Activated naive CD4-positive, alpha-beta T cell treated with anti-CD3 and anti-CD28 coated beads for 36 hours (primary cell): ENCODE measurements around the gene HIPK4. TPM values are rescaled to one million over a fixed set of nuclear protein-coding genes. Genes with fewer than 3 reads are reported as not detected.
"Not testable (repeated sequence)": the region's sequence is repeated elsewhere in the genome, so short reads cannot be mapped to it uniquely, and the experiment has no call there.

ENCODE experiments used
- CTCF ChIA-PET: fragments of 350-600 bp; sonication (Branson Sonifier 250); formaldehyde crosslinking; loops from one replicate; lab custom pipeline; 2021; ENCODE audit warnings: antibody characterized with exemption; lab: Charles Lee
- DNase-seq: peaks from one replicate; pipeline ENCODE4 v3.0.0-alpha.2; 2020
- H3K27ac Mint-ChIP-seq: one replicate; pipeline ENCODE4 v1.8.0; 2021; ENCODE audit warnings: mild to moderate bottlenecking, mixed read lengths
- H3K27me3 Mint-ChIP-seq: one replicate; pipeline ENCODE4 v1.8.0; 2021; ENCODE audit warnings: low read depth, mixed read lengths
- H3K36me3 Mint-ChIP-seq: one replicate; pipeline ENCODE4 v1.8.0; 2021; ENCODE audit warnings: low read depth, mixed read lengths
- H3K4me1 Mint-ChIP-seq: one replicate; pipeline ENCODE4 v1.8.0; 2021; ENCODE audit warnings: low read depth, mixed read lengths
- H3K4me3 Mint-ChIP-seq: one replicate; pipeline ENCODE4 v1.8.0; 2021; ENCODE audit warnings: mild to moderate bottlenecking, moderate library complexity, mixed read lengths
- H3K9me3 Mint-ChIP-seq: one replicate; pipeline ENCODE4 v1.8.0; 2021; ENCODE audit warnings: mixed read lengths
- intact Hi-C: fragments of 100-400 bp; cut with micrococcal nuclease; formaldehyde crosslinking; loops from one replicate; pipeline ENCODE4 v1.15.1; 2023
- total RNA-seq, 2 experiments: library from RNA; stranded (reverse); gene quantifications; one replicate each; pipeline ENCODE4 v1.2.3, GENCODE V29; 2021

The HIPK4 gene
- total RNA-seq, 2 experiments from 2014 or later = not detected

DNA sequence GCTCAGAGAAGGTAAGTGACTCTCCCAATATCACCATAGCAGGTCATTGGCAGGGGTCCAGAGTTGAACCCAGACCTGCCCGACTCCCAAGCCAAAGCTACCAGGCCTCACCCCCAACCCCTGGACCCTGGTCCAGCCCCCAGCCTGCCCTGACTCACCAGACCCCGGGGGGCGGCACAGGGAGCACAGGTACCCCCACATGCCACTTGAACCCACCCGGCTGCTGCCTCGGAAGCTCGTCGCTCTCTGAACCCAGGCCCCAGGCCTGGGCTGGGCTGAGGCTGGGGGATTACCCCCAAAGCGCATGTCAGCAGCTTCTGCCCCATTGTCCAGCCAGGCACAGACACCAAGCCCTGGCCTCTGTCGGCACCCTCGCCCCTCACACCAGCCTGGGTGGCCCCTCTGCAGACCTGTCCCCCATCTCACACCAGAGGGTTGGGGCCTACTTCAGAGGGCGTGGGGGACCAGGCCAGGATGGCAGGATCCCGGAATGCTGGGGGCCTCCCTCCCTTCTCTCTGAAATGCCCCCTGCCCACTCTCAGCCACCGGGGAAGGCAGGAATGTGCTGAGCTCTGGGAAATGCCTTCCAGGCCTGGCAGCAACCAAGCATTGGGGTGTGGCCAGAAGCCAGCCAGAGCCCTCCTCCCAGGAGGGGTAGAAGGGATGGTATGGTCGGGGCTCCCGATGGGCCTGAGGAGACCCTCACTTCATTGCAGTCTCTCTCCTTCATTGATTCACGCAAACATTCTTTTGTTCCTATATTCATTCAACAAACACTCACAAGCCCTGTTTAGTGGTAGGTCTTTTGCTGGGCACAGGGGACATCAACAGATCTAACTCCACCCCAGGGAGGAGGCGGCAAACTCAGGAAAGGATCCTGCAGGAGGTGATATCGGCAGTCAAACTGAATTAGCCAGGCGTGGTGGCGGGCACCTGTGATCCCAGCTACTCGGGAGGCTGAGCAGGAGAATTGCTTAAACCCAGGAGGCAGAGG, 24.9 kb upstream of the HIPK4 start:
- CTCF ChIA-PET = interaction anchor here (1.2 to 1.4 kb wide), 3 partner anchors 10 to 220 kb away, joined by 3 to 4 read pairs (median 3); no protein-coding TSS in a partner anchor
- DNase-seq = no peak
- H3K9me3 Mint-ChIP-seq = no peaks in the 10 kb centered on the region
- H3K4me1 Mint-ChIP-seq = peaks cover 9% of the 10 kb centered on the region
- intact Hi-C loops = no loop called here
- H3K27me3 Mint-ChIP-seq = no peaks in the 10 kb centered on the region
- no peak overlapping the region for H3K27ac Mint-ChIP-seq
- no peak overlapping the region for H3K4me3 Mint-ChIP-seq
- no peaks in the 10 kb centered on the region for H3K36me3 Mint-ChIP-seq

DNA sequence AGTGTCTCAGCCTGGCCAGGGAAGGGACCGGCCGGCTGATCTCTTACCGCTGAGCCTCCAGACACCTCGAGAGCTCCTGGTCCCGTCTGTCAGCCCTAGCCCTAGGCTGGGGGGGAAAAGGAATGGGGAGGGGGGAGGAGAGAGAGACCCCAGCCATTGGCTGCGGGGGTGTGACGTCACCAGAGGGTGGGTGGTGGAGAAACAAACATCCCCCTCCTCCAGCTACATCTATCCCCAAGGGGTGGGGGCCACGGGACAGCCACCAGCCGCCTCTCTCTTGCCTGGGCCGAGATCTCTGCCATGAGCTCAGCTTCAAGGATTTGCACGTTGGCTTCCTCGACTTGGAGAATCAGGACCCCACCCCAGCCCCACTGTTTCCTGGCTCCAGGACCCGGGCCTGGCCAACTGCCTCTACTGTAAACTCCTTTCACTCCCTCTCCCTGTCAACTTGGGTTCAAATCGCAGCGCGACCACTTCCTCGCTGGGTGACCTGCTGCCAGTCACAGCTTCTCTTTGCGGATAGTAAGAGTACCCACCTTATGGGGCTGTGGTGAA, 23.4 kb upstream of the HIPK4 start, which contains the start of gene PRX:
TSS of gene PRX (minus strand) at position 88 of the 555 bp plus-strand sequence. CDS start 5,446 bp downstream, outside the sequence.
- Mint-ChIP-seq H3K36me3 (no peaks in the 10 kb centered on the region), H3K9me3 (no peaks in the 10 kb centered on the region), H3K4me1 (peaks cover 9% of the 10 kb centered on the region), H3K27me3 (no peaks in the 10 kb centered on the region), H3K4me3 (no peak within 1 kb of the TSS), H3K27ac (no peak within 1 kb of the TSS)
- no peak for DNase-seq
- CTCF ChIA-PET = interaction anchor here (0.7 to 1.4 kb wide), 2 partner anchors 11 to 256 kb away, joined by 3 read pairs; no protein-coding TSS in a partner anchor
- intact Hi-C loops = no loop called here

DNA sequence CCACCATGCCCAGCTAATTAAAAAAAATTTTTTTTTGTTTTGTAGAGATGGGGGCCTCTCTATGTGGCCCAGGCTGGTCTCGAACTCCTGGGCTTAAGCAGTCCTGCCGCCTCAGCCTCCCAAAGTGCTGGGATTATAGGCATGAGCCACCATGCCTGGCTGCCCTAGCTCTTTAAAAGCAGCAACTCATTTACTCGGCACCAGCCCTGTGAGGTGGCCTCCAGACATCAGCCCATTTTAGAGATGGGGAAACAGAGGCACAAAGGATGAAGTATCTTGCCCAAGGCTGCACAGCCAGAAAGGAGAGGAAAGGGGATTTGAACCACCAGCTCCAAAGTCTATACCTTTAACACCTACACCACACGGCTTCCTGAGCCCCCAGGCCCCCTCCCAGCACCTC, 22.9 kb upstream of the HIPK4 start:
- H3K4me1 Mint-ChIP-seq = peaks cover 9% of the 10 kb centered on the region
- no peaks in the 10 kb centered on the region for H3K27me3 Mint-ChIP-seq
- no peak overlapping the region for H3K4me3 Mint-ChIP-seq
- CTCF ChIA-PET = interaction anchor here (0.6 to 0.7 kb wide), 2 partner anchors 256 to 928 kb away, joined by 3 to 4 read pairs; no protein-coding TSS in a partner anchor
- intact Hi-C loops = no loop called here
- DNase-seq = no peak
- no peaks in the 10 kb centered on the region for H3K36me3 Mint-ChIP-seq
- no peaks in the 10 kb centered on the region for H3K9me3 Mint-ChIP-seq
- no peak overlapping the region for H3K27ac Mint-ChIP-seq

DNA sequence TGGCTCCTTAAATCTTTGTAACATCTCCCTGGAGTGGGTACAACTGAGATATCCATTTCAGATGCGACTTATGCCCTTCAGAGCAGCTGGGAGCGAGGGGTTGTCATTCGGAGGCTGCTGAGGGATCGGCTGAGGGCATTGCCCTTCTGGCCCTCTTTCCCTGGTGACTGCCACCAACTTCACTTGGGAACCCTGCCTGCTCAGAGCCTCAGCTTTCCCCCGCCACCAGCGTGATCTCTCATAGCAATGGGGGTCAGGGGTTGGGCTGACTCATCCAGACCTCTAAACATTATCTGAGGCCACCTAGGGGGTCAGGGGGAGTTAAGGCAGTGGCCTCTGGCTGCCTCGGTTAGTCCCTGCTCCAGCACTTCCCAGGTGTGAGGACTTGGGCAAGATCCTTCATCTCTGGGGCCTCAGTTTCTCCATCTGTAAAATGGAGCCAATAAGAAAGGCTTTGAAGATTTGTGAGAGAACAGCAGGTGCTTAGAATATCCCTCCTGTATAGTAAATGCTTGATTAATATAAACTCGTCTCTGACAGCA, 22.0 kb upstream of the HIPK4 start:
- CTCF ChIA-PET = interaction anchor here (0.6 to 3.0 kb wide), 3 partner anchors 9 to 927 kb away, joined by 3 to 14 read pairs (median 4); no protein-coding TSS in a partner anchor
- DNase-seq = no peak
- Mint-ChIP-seq H3K9me3 (no peaks in the 10 kb centered on the region), H3K36me3 (no peaks in the 10 kb centered on the region), H3K27ac (no peak overlapping the region), H3K4me3 (no peak overlapping the region), H3K27me3 (no peaks in the 10 kb centered on the region), H3K4me1 (peaks cover 5% of the 10 kb centered on the region)
- intact Hi-C loops = no loop called here

DNA sequence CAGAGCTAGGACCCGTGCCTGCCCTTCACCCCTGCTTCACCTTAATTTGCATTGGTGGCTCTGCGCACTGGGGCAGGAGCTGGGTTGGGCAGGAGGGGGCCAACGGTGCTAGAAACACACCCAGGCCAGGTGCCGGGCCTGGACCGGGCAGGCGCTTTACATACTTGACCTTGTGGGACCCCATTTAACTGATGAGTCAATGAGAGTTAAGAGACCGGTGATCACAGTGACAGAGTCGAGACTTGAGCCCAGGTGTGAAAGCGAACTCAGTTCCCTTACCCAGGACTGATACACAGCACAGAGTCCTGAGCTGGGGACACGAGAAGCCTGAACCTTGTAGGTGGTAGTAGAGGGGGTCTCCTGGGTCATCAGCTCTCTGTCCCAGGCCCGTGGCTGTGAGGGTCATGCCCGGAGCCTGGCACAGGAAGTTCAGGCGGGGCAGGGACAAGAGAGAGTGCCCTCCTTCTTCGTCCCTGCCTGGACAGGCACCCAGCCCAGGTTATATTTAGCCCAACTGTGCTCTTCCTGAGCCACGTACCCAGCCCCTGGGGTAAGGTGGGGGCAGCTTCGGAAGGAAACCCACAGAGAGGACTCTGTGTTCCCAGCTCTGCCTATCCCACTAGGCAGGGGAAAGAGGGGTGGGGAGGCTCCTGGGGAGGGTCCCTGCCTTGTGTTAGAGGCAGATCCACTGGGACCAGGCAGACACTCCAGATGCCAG, 21.3 kb upstream of the HIPK4 start:
- Mint-ChIP-seq H3K36me3 (no peaks in the 10 kb centered on the region), H3K4me3 (no peak overlapping the region), H3K4me1 (peaks cover 2% of the 10 kb centered on the region), H3K27me3 (no peaks in the 10 kb centered on the region), H3K27ac (no peak overlapping the region), H3K9me3 (no peaks in the 10 kb centered on the region)
- intact Hi-C loops = no loop called here
- no peak for DNase-seq
- CTCF ChIA-PET = interaction anchor here (3.0 kb wide), 1 partner anchor 10 kb away, joined by 14 read pairs; no protein-coding TSS in a partner anchor

DNA sequence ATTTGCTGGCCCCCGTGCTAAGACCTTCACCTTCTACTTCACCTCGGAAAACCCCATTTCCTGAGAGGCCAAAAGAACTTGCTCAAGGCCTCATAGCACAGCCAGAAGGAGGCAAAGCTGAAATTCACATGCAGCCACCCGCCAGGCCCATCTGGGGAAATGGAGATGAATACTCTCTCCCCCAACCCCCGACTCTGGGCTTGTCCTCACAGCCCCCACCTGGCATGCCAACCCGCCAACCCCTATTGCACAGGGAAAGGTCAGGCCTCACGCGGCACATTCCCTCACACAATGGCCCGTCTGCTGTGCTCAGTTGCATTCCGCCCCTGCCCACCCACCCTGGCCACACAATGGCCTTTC, 20.0 kb upstream of the HIPK4 start:
- Mint-ChIP-seq H3K27me3 (no peaks in the 10 kb centered on the region), H3K4me1 (peaks cover 2% of the 10 kb centered on the region), H3K9me3 (no peaks in the 10 kb centered on the region), H3K36me3 (no peaks in the 10 kb centered on the region), H3K27ac (no peak overlapping the region), H3K4me3 (no peak overlapping the region)
- CTCF ChIA-PET = interaction anchor here (1.3 to 3.0 kb wide), 2 partner anchors 11 to 16 kb away, joined by 3 to 14 read pairs; partner anchors contain the start of gene SERTAD1
- no peak for DNase-seq
- intact Hi-C loops = no loop called here

DNA sequence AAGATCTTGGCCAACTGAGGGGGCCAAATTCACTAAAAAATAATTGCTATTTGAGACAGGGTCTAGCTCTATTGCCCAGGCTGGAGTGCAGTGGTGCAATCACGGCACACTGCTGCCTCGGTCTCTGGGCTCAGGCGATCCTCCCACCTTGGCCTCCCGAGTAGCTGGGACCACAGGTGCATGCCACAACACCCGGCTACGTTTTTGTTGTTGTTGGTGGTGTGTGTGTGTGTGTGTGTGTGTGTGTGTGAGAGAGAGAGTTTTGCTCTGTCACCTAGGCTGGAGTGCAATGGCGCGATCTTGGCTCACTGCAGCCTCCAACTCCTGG, 18.6 kb upstream of the HIPK4 start:
- H3K4me3 Mint-ChIP-seq, H3K9me3 Mint-ChIP-seq, H3K4me1 Mint-ChIP-seq, intact Hi-C loops, H3K27ac Mint-ChIP-seq, H3K36me3 Mint-ChIP-seq, DNase-seq, H3K27me3 Mint-ChIP-seq: not testable (repeated sequence)
- CTCF ChIA-PET = interaction anchor here (0.5 to 2.4 kb wide), 2 partner anchors 12 to 103 kb away, joined by 5 to 10 read pairs; no protein-coding TSS in a partner anchor

DNA sequence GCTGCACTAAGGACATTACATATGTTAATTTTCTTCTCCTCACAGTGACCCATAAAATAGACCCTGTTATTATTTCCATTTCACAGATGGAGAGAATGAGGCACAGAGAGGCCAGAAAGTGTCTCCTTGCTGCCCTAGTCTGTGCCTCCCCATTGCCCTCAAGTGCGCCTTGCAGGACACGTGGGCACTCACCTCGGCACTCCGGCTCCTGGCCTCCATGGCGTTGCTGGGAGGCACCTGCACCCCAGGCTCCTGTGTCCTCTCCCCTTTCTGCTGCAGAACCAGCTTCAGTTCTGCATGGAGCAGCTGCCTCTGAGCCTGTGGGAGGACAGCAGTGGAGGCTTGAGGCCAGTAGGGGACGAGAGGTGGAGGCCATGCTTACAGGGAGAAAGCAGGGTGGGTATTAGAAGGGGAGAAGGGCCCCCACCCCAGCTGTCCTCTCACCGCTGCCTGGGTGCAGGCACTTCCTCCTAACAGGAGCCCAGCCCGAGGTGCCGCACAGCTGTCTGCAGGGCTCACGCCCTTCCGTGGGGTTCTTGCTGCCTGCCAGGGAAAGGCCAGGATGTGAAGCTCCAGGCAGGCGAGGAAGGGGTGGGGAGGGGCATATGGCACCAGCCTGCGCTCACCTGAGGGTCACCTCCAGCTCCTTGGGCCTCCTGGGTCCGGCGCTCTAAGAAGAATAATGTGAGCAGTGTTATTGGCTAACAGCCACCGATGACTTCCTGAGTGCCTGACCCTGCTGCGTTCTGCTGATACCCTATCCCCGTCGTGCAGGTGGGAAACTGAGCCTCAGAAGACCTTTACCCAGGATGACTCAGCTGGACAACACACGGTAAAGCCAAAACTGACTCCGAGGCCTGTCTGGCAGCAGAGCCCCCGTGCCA, 18.0 kb upstream of the HIPK4 start:
- H3K9me3 Mint-ChIP-seq = no peaks in the 10 kb centered on the region
- no peaks in the 10 kb centered on the region for H3K36me3 Mint-ChIP-seq
- no peak for DNase-seq
- no peak overlapping the region for H3K27ac Mint-ChIP-seq
- intact Hi-C loops = no loop called here
- H3K4me1 Mint-ChIP-seq = peaks cover 8% of the 10 kb centered on the region
- no peaks in the 10 kb centered on the region for H3K27me3 Mint-ChIP-seq
- no peak overlapping the region for H3K4me3 Mint-ChIP-seq
- CTCF ChIA-PET = interaction anchor here (0.5 to 2.4 kb wide), 3 partner anchors 13 to 103 kb away, joined by 3 to 10 read pairs (median 5); no protein-coding TSS in a partner anchor

DNA sequence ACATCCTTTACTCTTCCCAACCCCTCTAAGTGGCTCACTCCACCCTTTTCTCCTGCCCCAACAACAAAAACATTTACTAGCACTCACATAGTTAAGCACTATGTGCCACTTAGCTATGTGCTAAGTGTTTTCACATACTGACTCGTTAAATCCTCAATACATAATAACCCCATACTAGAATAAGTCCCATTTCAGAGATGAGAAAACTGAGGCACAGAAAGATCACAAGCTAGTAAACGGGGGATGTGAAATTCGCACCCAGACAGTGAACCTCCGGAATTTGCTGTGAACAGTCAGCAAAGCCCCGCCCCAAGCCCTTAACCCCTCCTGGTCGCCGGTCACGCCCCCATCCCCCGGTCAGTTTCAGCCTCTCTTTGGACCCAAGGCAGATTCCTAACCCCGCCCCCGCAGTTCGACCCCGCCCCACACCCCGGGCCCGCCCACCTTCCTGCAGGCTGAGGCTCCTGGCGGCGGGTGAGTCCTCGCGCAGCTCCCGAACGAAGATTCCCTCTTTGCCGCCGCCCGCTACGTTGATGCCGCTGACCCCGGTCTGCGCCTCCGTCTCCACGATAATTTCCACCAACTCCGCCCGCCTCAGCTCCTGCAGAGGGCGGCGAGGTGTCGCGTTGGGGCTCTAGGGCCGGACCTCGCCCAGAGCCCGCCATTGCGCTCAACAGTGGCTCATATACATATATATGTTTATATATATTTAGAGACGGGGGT, 13.4 kb upstream of the HIPK4 start:
- H3K4me3 Mint-ChIP-seq = peak overlapping the region; percentile 83
- H3K27me3 Mint-ChIP-seq = no peaks in the 10 kb centered on the region
- intact Hi-C loops = loop anchor here (1.0 kb wide), 2 partner anchors 55 to 118 kb away; partner anchors contain the start of genes AKT2, C19orf47 and PLD3
- DNase-seq = peak; percentile 91
- peaks cover 13% of the 10 kb centered on the region for H3K4me1 Mint-ChIP-seq
- H3K9me3 Mint-ChIP-seq = no peaks in the 10 kb centered on the region
- CTCF ChIA-PET = interaction anchor here (0.6 to 1.6 kb wide), 6 partner anchors 16 to 193 kb away, joined by 3 to 5 read pairs (median 3); no protein-coding TSS in a partner anchor
- H3K36me3 Mint-ChIP-seq = no peaks in the 10 kb centered on the region
- H3K27ac Mint-ChIP-seq = peak overlapping the region; percentile 65

DNA sequence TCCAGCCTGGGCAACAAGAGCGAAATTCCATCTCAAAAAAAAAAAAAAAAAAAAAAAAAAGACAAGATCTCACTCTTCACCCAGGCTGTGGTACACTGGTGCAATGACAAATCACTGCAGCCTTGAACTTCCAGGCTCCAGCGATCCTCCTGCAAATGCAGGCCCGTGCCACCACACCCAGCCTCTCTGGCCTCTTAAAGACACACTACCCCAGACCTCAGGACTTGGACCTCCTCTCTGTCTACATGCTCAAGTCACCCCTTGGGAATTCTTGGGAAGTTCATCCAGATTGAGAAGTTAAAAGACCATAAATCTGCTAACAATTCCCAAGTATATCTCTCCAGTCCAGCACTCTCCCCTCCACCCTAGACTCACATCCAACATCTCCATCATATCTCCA, 10.6 kb upstream of the HIPK4 start:
- H3K4me1 Mint-ChIP-seq = peaks cover 15% of the 10 kb centered on the region
- no peak overlapping the region for H3K27ac Mint-ChIP-seq
- intact Hi-C loops = no loop called here
- no peak overlapping the region for H3K4me3 Mint-ChIP-seq
- no peaks in the 10 kb centered on the region for H3K27me3 Mint-ChIP-seq
- CTCF ChIA-PET = no interaction called here
- H3K9me3 Mint-ChIP-seq = no peaks in the 10 kb centered on the region
- DNase-seq = no peak
- no peaks in the 10 kb centered on the region for H3K36me3 Mint-ChIP-seq
